HG02870 (cell line): Measurements from ENCODE around the gene KIRREL3.

Source experiments
- ATAC-seq: cut with Tn5 transposase; IDR thresholded peaks from one replicate; pipeline ENCODE4 v1.9.1; 2021; ENCODE audit warnings: mild to moderate bottlenecking, moderate library complexity; ENCODE audit not compliant: unreplicated experiment

Gene KIRREL3

GRCh38 chr11:126588630-126589491, 411.7 kb downstream of the KIRREL3 start:
- no peak for ATAC-seq

GRCh38 chr11:126587541-126587940, 413.0 kb downstream of the KIRREL3 start:
- no peak for ATAC-seq

GRCh38 chr11:126585774-126586491, 414.6 kb downstream of the KIRREL3 start:
- ATAC-seq, result no peak

GRCh38 chr11:126585388-126585773, 415.2 kb downstream of the KIRREL3 start:
- ATAC-seq, result no peak

- ATAC-seq, result no peak
Measured at GRCh38 chr11:126583594-126584427, 416.8 kb downstream of the KIRREL3 start.

GRCh38 chr11:126583101-126583500, 417.5 kb downstream of the KIRREL3 start:
- no peak for ATAC-seq

GRCh38 chr11:126581871-126582648, 418.5 kb downstream of the KIRREL3 start:
- ATAC-seq, result no peak

GRCh38 chr11:126578426-126578825, 422.1 kb downstream of the KIRREL3 start:
- ATAC-seq, result no peak

GRCh38 chr11:126578021-126578420, 422.5 kb downstream of the KIRREL3 start:
- no peak for ATAC-seq

GRCh38 chr11:126575849-126576248, 424.7 kb downstream of the KIRREL3 start:
- ATAC-seq, result no peak

- ATAC-seq, result no peak
Measured at GRCh38 chr11:126573325-126573978, 427.1 kb downstream of the KIRREL3 start.

- ATAC-seq, result no peak
Measured at GRCh38 chr11:126570489-126570888, 430.1 kb downstream of the KIRREL3 start.

- ATAC-seq, result no peak
Measured at GRCh38 chr11:126567419-126567818, 433.2 kb downstream of the KIRREL3 start.

- no peak for ATAC-seq
Measured at GRCh38 chr11:126564566-126564965, 436.0 kb downstream of the KIRREL3 start.

- ATAC-seq, result no peak
Measured at GRCh38 chr11:126561327-126561893, 439.2 kb downstream of the KIRREL3 start.

- no peak for ATAC-seq
Measured at GRCh38 chr11:126560221-126560620, 440.3 kb downstream of the KIRREL3 start.

GRCh38 chr11:126548581-126549550, 451.7 kb downstream of the KIRREL3 start:
- no peak for ATAC-seq

- ATAC-seq, result no peak
Measured at GRCh38 chr11:126547691-126548090, 452.9 kb downstream of the KIRREL3 start.
